Neural progenitor cell (in vitro differentiated cells): ENCODE data around the gene NSRP1. TPM values are rescaled to one million over a fixed set of nuclear protein-coding genes. Genes with fewer than 3 reads are reported as not detected.

ENCODE experiments used
- DNase-seq: peaks from one replicate; pipeline ENCODE4 v3.0.0-alpha.2; 2016; ENCODE audit warnings: low spot score
- H2AFZ ChIP-seq: fragments of 200-600 bp; sonication (generic); replicated peaks from 2 replicates; pipeline ENCODE4 v1.6.1; 2016; ENCODE audit warnings: antibody characterized with exemption
- H3F3A ChIP-seq: fragments of 200-600 bp; sonication (generic); 2 replicates; pipeline ENCODE4 v1.6.1; 2016; ENCODE audit warnings: antibody characterized with exemption, low read depth
- H3K27ac ChIP-seq: fragments of 200-600 bp; sonication (generic); 2 replicates; pipeline ENCODE4 v1.5.1; 2016; ENCODE audit warnings: mild to moderate bottlenecking
- H3K27me3 ChIP-seq: fragments of 200-600 bp; sonication (generic); 2 replicates; pipeline ENCODE4 v1.6.1; 2016; ENCODE audit warnings: mild to moderate bottlenecking, moderate library complexity
- H3K36me3 ChIP-seq: fragments of 200-600 bp; sonication (generic); 2 replicates; pipeline ENCODE4 v1.5.1; 2016
- H3K4me1 ChIP-seq: fragments of 200-600 bp; sonication (generic); 2 replicates; pipeline ENCODE4 v1.6.1; 2016; ENCODE audit warnings: mixed run types
- H3K4me2 ChIP-seq: fragments of 200-600 bp; sonication (generic); 2 replicates; pipeline ENCODE4 v1.6.1; 2016
- H3K4me3 ChIP-seq: fragments of 200-600 bp; sonication (generic); 2 replicates; pipeline ENCODE4 v1.5.1; 2016
- H3K79me2 ChIP-seq: fragments of 200-600 bp; sonication (generic); 2 replicates; pipeline ENCODE4 v1.6.1; 2016; ENCODE audit warnings: low read depth
- H3K9ac ChIP-seq: fragments of 200-600 bp; sonication (generic); 2 replicates; pipeline ENCODE4 v1.6.1; 2016
- H3K9me3 ChIP-seq: fragments of 200-600 bp; sonication (generic); 2 replicates; pipeline ENCODE4 v1.5.1; 2016; ENCODE audit warnings: low read depth
- H4K20me1 ChIP-seq: fragments of 200-600 bp; sonication (generic); 2 replicates; pipeline ENCODE4 v1.6.1; 2016; ENCODE audit warnings: low read depth
- H3K27ac Mint-ChIP-seq: 3 replicates; pipeline ENCODE4 v1.8.0; 2021; ENCODE audit warnings: mixed read lengths
- H3K27me3 Mint-ChIP-seq: 2 replicates; pipeline ENCODE4 v1.8.0; 2022; ENCODE audit warnings: low read depth, mild to moderate bottlenecking, inconsistent platforms, moderate library complexity, mixed read lengths; ENCODE audit not compliant: insufficient read depth
- H3K36me3 Mint-ChIP-seq: 3 replicates; pipeline ENCODE4 v1.8.0; 2021; ENCODE audit warnings: mixed read lengths
- H3K4me1 Mint-ChIP-seq: 3 replicates; pipeline ENCODE4 v1.8.0; 2021; ENCODE audit warnings: mixed read lengths
- H3K4me3 Mint-ChIP-seq: 3 replicates; pipeline ENCODE4 v1.8.0; 2021; ENCODE audit warnings: mild to moderate bottlenecking, moderate library complexity, mixed read lengths
- H3K9me3 Mint-ChIP-seq: 3 replicates; pipeline ENCODE4 v1.8.0; 2020; ENCODE audit warnings: mixed read lengths
- CTCF ChIP-seq: fragments of 200-600 bp; sonication (generic); IDR thresholded peaks from 2 replicates; pipeline ENCODE4 v1.5.1; 2017; ENCODE audit warnings: antibody characterized with exemption, mild to moderate bottlenecking
- EZH2 ChIP-seq: fragments of 200-600 bp; sonication (generic); IDR thresholded peaks from 2 replicates; pipeline ENCODE4 v1.6.1; 2017; ENCODE audit warnings: antibody characterized with exemption, mild to moderate bottlenecking, moderate library complexity
- EZH2phosphoT487 ChIP-seq: fragments of 200-600 bp; sonication (generic); IDR thresholded peaks from 2 replicates; pipeline ENCODE4 v1.6.1; 2017; ENCODE audit warnings: antibody characterized with exemption
- total RNA-seq: library from RNA; depleted of rRNA; stranded (reverse); fragments of >200 nt; gene quantifications from 2 replicates; pipeline ENCODE4 v1.2.3, GENCODE V29; 2015; ENCODE audit warnings: low replicate concordance

NSRP1 gene
- total RNA-seq, 1 donor from 2014 or later: 14.8 TPM

GRCh38 chr17:30148376-30148775, 31.8 kb downstream of the NSRP1 start:
- Histone ChIP-seq H3K4me3 (no peak overlapping the region), H3K36me3 (no peaks in the 10 kb centered on the region), H3K4me2 (no peak overlapping the region), H3F3A (no peaks in the 10 kb centered on the region), H3K27me3 (no peaks in the 10 kb centered on the region), H3K9ac (no peak overlapping the region), H3K9me3 (no peaks in the 10 kb centered on the region), H3K4me1 (no peaks in the 10 kb centered on the region), H2AFZ (no peak overlapping the region), H3K79me2 (peaks cover 82% of the 10 kb centered on the region), H3K27ac (no peak overlapping the region), H4K20me1 (peaks cover 13% of the 10 kb centered on the region)
- H3K27ac Mint-ChIP-seq: no peak overlapping the region
- TF ChIP-seq CTCF: no peak
- no peak for TF ChIP-seq EZH2phosphoT487
- no peak for TF ChIP-seq EZH2
- H3K36me3 Mint-ChIP-seq: peaks cover 23% of the 10 kb centered on the region
- no peaks in the 10 kb centered on the region for H3K27me3 Mint-ChIP-seq
- H3K4me1 Mint-ChIP-seq: no peaks in the 10 kb centered on the region
- no peak overlapping the region for H3K4me3 Mint-ChIP-seq
- DNase-seq: no peak
- no peaks in the 10 kb centered on the region for H3K9me3 Mint-ChIP-seq

- Histone ChIP-seq H3K4me2 (no peak overlapping the region), H3F3A (no peaks in the 10 kb centered on the region), H3K9ac (no peak overlapping the region), H3K27ac (no peak overlapping the region), H3K4me3 (no peak overlapping the region), H4K20me1 (peaks cover 18% of the 10 kb centered on the region), H3K27me3 (no peaks in the 10 kb centered on the region), H3K9me3 (no peaks in the 10 kb centered on the region), H3K36me3 (no peaks in the 10 kb centered on the region), H3K4me1 (no peaks in the 10 kb centered on the region), H3K79me2 (peaks cover 85% of the 10 kb centered on the region), H2AFZ (no peak overlapping the region)
- Mint-ChIP-seq H3K36me3 (peaks cover 21% of the 10 kb centered on the region), H3K9me3 (no peaks in the 10 kb centered on the region), H3K27ac (no peak overlapping the region), H3K4me3 (no peak overlapping the region), H3K27me3 (no peaks in the 10 kb centered on the region), H3K4me1 (no peaks in the 10 kb centered on the region)
- DNase-seq: no peak
- TF ChIP-seq EZH2 (no peak), EZH2phosphoT487 (no peak), CTCF (no peak)
Measured at GRCh38 chr17:30151471-30151870, 34.9 kb downstream of the NSRP1 start.

DNA sequence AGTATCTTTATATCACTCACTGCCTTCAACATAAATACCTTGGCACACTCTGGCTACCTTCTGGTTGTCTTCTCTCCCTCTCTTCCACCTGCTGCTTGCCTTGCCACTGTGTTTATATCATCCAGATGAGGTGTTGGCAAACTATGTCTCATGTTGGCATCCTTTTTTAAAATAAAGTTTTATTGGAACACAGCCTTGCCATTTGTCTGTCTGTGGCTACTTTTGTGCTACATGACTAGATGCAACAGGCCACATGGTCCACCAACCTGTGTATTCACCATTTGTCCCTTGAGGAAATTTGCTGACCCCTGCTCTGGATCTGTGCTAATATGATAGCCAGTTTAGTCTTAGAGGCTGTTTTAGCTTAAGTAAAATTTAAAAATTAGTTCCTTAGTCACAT, 36.8 kb downstream of the NSRP1 start:
- Histone ChIP-seq H3K36me3 (peaks cover 3% of the 10 kb centered on the region), H2AFZ (no peak overlapping the region), H3K9me3 (no peaks in the 10 kb centered on the region), H3K79me2 (peaks cover 86% of the 10 kb centered on the region), H4K20me1 (peaks cover 18% of the 10 kb centered on the region), H3K27me3 (no peaks in the 10 kb centered on the region), H3K27ac (no peak overlapping the region), H3K9ac (no peak overlapping the region), H3K4me2 (no peak overlapping the region), H3K4me3 (no peak overlapping the region), H3K4me1 (no peaks in the 10 kb centered on the region), H3F3A (no peaks in the 10 kb centered on the region)
- Mint-ChIP-seq H3K27ac (no peak overlapping the region), H3K9me3 (peaks cover 9% of the 10 kb centered on the region), H3K4me1 (no peaks in the 10 kb centered on the region), H3K4me3 (no peak overlapping the region), H3K36me3 (peaks cover 32% of the 10 kb centered on the region), H3K27me3 (no peaks in the 10 kb centered on the region)
- no peak for TF ChIP-seq CTCF
- TF ChIP-seq EZH2phosphoT487: no peak
- TF ChIP-seq EZH2: no peak
- no peak for DNase-seq
